Astrocyte of the cerebellum (primary cell): ENCODE results near the gene TARDBP.

Source experiments
- DNase-seq: peaks from one replicate; pipeline ENCODE4 v3.0.0-alpha.2; 2011; ENCODE audit warnings: low read depth
- H3K4me3 ChIP-seq: 2 replicates; pipeline ENCODE4 v1.5.1; 2011; ENCODE audit warnings: mild to moderate bottlenecking, low read depth, low read length, moderate library complexity
- in situ Hi-C: cut with HindIII; loops from 2 replicates; pipeline ENCODE4 v1.10.0; 2017; ENCODE audit warnings: low sequenced_read_pairs
- TF ChIP-seq, protein P1 (sequence below): IDR thresholded peaks from 2 replicates; pipeline ENCODE4 v1.5.1; 2012; ENCODE audit warnings: low read length, low read depth, moderate library complexity, mild to moderate bottlenecking; ENCODE audit errors: missing control alignments

TARDBP gene

DNA sequence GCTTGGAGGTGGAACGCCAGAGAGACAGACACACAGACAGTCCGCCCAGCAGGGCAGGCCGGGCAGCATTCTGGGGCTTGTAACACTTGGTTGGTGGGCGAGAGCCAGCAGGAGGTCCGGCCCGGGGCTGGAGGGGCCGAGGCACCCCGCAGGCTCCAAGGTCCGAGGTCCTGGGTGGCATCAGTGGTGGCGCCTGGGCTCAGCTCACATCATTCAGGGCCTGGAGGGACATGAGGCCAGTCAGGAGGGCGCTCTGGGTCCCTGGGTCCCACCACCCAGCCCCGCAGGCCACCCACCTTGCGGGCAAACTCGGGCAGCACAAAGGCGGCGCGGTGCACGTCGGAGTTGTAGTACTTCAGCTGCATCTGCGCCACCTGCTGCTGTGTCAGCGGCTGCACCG is 42.2 kb downstream of the TARDBP start:
- in situ Hi-C loops = no loop called here
- DNase-seq = no peak
- TF ChIP-seq, protein P1, sequence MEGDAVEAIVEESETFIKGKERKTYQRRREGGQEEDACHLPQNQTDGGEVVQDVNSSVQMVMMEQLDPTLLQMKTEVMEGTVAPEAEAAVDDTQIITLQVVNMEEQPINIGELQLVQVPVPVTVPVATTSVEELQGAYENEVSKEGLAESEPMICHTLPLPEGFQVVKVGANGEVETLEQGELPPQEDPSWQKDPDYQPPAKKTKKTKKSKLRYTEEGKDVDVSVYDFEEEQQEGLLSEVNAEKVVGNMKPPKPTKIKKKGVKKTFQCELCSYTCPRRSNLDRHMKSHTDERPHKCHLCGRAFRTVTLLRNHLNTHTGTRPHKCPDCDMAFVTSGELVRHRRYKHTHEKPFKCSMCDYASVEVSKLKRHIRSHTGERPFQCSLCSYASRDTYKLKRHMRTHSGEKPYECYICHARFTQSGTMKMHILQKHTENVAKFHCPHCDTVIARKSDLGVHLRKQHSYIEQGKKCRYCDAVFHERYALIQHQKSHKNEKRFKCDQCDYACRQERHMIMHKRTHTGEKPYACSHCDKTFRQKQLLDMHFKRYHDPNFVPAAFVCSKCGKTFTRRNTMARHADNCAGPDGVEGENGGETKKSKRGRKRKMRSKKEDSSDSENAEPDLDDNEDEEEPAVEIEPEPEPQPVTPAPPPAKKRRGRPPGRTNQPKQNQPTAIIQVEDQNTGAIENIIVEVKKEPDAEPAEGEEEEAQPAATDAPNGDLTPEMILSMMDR = no peak
- no peak overlapping the region for H3K4me3 ChIP-seq

DNA sequence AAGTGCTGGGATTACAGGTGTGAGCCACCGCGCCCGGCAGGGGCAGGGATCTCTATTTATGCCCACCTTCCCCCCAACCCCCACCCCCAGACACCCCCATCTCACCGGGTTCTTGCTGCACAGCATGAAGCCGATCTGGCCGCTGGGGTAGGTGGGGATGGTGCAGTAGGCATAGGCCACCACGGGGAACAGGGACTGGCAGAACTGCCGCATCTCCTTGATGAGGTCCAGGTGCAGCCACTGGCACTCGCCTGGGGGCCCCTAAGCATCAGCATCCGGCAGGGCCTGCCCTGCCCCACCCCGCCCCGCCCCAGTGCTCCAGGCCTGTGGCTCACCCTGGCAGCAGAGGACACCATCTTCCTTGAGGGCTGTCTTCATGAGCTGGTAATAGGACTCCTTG is 43.2 kb downstream of the TARDBP start:
- no peak for DNase-seq
- no peak overlapping the region for H3K4me3 ChIP-seq
- TF ChIP-seq, protein P1 = no peak
- in situ Hi-C loops = no loop called here

DNA sequence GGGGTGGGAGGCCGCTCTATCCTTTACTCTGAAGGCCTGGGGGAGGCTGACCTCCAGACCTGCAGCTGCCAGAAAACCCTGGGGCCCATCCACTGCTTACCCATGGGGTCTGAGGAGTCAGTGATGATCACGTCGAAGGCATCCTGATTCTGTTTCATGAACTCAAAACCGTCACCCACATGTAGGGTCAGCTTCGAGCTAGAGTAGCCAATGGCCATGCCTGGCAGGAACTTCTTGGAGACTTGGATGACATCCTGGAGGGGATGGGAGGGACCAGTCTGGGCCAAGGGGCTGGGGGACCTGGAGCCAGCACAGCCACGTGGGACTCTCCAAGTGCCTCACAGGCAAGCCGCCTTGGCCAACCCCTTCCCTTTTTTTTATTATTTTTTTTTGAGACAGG is 44.0 kb downstream of the TARDBP start:
- in situ Hi-C loops = no loop called here

DNA sequence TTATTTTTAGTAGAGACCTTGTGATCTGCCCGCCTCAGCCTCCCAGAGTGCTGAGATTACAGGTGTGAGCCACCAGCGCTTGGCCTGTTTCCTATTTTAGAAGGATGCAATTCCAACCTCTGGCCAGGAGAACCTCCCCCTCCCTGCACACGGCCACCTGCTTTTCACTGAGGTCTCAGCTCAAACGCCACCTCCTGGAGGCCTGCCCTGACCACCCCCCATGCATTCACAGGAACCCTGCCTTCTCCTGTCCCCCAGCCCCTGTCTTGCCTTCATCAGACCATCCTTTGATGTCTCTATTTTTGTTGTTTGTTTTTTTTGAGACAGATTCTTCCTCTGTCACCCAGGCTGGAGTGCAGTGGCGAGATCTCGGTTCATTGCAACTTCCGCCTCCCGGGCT is 45.0 kb downstream of the TARDBP start:
- H3K4me3 ChIP-seq = no peak overlapping the region
- DNase-seq = no peak
- in situ Hi-C loops = no loop called here
- TF ChIP-seq, protein P1 = no peak

More for the DNA sequence above, 44.0 kb downstream of the TARDBP start:
- TF ChIP-seq, protein P1 = no peak
- no peak overlapping the region for H3K4me3 ChIP-seq
- DNase-seq = no peak

DNA sequence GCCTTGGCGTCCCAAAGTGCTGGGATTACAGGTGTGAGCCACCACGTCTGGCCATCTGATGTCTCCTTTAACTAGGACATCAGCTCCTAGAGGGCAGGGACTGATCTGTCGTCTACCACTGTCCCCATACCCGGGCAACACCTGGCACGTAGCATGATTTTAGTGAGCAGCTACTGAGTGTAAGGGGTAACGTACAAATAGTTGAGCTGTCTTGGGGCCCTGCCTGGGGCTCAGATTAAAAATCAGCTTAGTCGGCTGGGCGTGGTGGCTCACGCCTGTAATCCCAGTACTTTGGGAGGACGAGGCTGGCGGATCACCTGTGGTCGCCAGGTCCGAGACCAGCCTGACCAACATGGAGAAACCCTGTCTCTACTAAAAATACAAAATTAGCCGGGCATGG is 45.6 kb downstream of the TARDBP start:
- TF ChIP-seq, protein P1 = no peak
- in situ Hi-C loops = no loop called here
- no peak overlapping the region for H3K4me3 ChIP-seq
- no peak for DNase-seq

DNA sequence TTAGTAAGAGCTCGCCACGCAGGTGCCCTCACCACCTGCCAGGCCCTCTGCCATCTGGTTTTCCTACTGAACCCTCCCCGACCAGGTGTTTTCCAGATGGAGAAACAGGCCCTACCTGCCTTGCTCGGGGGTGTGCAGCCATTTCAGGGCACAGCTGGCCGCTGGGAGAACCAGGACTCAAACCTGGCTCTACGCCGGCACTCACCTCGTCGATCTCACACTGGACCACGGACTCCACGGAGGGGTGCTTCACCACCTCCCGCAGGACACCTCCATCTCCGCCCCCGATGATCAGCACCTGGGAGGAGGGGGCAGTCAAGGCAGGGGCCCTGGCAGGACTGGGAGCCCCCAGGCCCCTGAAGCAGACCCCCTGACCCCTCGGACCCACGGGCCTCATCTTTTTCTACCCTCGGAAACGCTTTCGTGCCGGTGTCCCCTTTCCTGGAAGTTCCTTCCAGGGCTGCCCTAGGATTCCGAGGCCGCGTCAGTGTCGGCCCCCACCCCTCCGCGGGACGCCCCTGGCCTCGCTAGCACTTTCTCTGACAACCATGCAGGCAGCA is 46.2 kb downstream of the TARDBP start:
- H3K4me3 ChIP-seq = peak overlapping the region; percentile 84
- TF ChIP-seq, protein P1 = no peak
- in situ Hi-C loops = no loop called here
- no peak for DNase-seq
